GM23338 (cell line): ENCODE data around the gene ASAH2. TPM values are rescaled to one million over a fixed set of nuclear protein-coding genes. Genes with fewer than 3 reads are reported as not detected.

Experiments
- ATAC-seq: fragments of 200-7000 bp; cut with Tn5 transposase; 3 replicates; pipeline ENCODE4 v1.9.1; 2020
- DNase-seq: peaks from one replicate; pipeline ENCODE4 v3.0.0-alpha.2; 2015; ENCODE audit warnings: low spot score
- H2AFZ ChIP-seq: fragments of 200-600 bp; sonication (generic); 2 replicates; pipeline ENCODE4 v1.8.0; 2016; ENCODE audit warnings: antibody characterized with exemption, mild to moderate bottlenecking, moderate library complexity
- H3F3A ChIP-seq: fragments of 200-600 bp; sonication (generic); replicated peaks from 2 replicates; pipeline ENCODE4 v1.8.0; 2017; ENCODE audit warnings: antibody characterized with exemption, mixed run types, low read depth
- H3K27ac ChIP-seq: fragments of 200-600 bp; sonication (generic); 2 replicates; pipeline ENCODE4 v1.6.1; 2016; ENCODE audit warnings: low read depth
- H3K27me3 ChIP-seq: fragments of 200-600 bp; sonication (generic); 2 replicates; pipeline ENCODE4 v1.8.0; 2016; ENCODE audit warnings: mild to moderate bottlenecking, mixed run types, moderate library complexity; ENCODE audit not compliant: insufficient read depth
- H3K36me3 ChIP-seq: fragments of 200-600 bp; sonication (generic); 2 replicates; pipeline ENCODE4 v1.8.0; 2016; ENCODE audit warnings: mild to moderate bottlenecking; ENCODE audit not compliant: insufficient read depth
- H3K4me1 ChIP-seq: fragments of 200-600 bp; sonication (generic); 2 replicates; pipeline ENCODE4 v1.8.0; 2016; ENCODE audit warnings: mild to moderate bottlenecking, moderate library complexity; ENCODE audit not compliant: insufficient read depth
- H3K4me2 ChIP-seq: fragments of 200-600 bp; sonication (generic); 2 replicates; pipeline ENCODE4 v1.7.1; 2017; ENCODE audit warnings: mixed run types
- H3K4me3 ChIP-seq: fragments of 200-600 bp; sonication (generic); 2 replicates; pipeline ENCODE4 v1.6.1; 2016; ENCODE audit warnings: mixed run types
- H3K79me2 ChIP-seq: fragments of 200-600 bp; sonication (generic); replicated peaks from 2 replicates; pipeline ENCODE4 v1.8.0; 2017; ENCODE audit warnings: mild to moderate bottlenecking; ENCODE audit not compliant: insufficient read depth
- H3K9me2 ChIP-seq: fragments of 200-600 bp; sonication (generic); 2 replicates; pipeline ENCODE4 v1.8.0; 2017; ENCODE audit not compliant: insufficient read depth
- H4K20me1 ChIP-seq: fragments of 200-600 bp; sonication (generic); replicated peaks from 2 replicates; pipeline ENCODE4 v1.8.0; 2017; ENCODE audit warnings: mild to moderate bottlenecking; ENCODE audit not compliant: insufficient read depth
- H3K27ac Mint-ChIP-seq: 2 replicates; pipeline ENCODE4 v1.8.0; 2020; ENCODE audit warnings: inconsistent platforms, mild to moderate bottlenecking, moderate library complexity, mixed read lengths
- H3K27me3 Mint-ChIP-seq: 3 replicates; pipeline ENCODE4 v1.8.0; 2022; ENCODE audit warnings: low read depth, mild to moderate bottlenecking, moderate library complexity, mixed read lengths, inconsistent platforms; ENCODE audit not compliant: insufficient read depth, poor library complexity
- H3K36me3 Mint-ChIP-seq: 3 replicates; pipeline ENCODE4 v1.8.0; 2021; ENCODE audit warnings: low read depth, mild to moderate bottlenecking, inconsistent platforms, moderate library complexity, mixed read lengths
- H3K4me1 Mint-ChIP-seq: 3 replicates; pipeline ENCODE4 v1.8.0; 2020; ENCODE audit warnings: mild to moderate bottlenecking, inconsistent platforms, mixed read lengths
- H3K4me3 Mint-ChIP-seq: 3 replicates; pipeline ENCODE4 v1.8.0; 2021; ENCODE audit warnings: moderate library complexity, mild to moderate bottlenecking, inconsistent platforms, mixed read lengths
- H3K9me3 Mint-ChIP-seq: 3 replicates; pipeline ENCODE4 v1.8.0; 2020; ENCODE audit warnings: moderate library complexity, mild to moderate bottlenecking, inconsistent platforms, mixed read lengths
- CREB1 ChIP-seq: fragments of 250-450 bp; sonication (Bioruptor Pico); IDR thresholded peaks from 2 replicates; pipeline ENCODE4 v1.5.0; 2020; ENCODE audit warnings: low read depth, mild to moderate bottlenecking, moderate library complexity
- CTCF ChIP-seq, 2 experiments: fragments of 200-600 bp in 1 of 2; sonication (generic) in 1 of 2; conservative IDR thresholded peaks; 2 replicates each; pipeline versions ENCODE4 v1.5.1 to v1.6.1; 2016 to 2017; ENCODE audit warnings: antibody characterized with exemption in 2 of 2, low read depth in 2 of 2, mild to moderate bottlenecking in 2 of 2, moderate library complexity in 1 of 2
- EZH2 ChIP-seq: fragments of 200-600 bp; sonication (generic); IDR thresholded peaks from one replicate; pipeline ENCODE4 v1.8.0; 2017; ENCODE audit warnings: antibody characterized with exemption, mild to moderate bottlenecking, low read depth; ENCODE audit not compliant: unreplicated experiment
- EZH2phosphoT487 ChIP-seq: fragments of 200-600 bp; sonication (generic); IDR thresholded peaks from one replicate; pipeline ENCODE4 v1.8.1; 2018; ENCODE audit warnings: antibody characterized with exemption; ENCODE audit not compliant: unreplicated experiment
- JUNB ChIP-seq: IDR thresholded peaks from one replicate; pipeline ENCODE4 v1.6.1; 2016; ENCODE audit warnings: antibody characterized with exemption; ENCODE audit not compliant: unreplicated experiment
- NANOG ChIP-seq: IDR thresholded peaks from 2 replicates; pipeline ENCODE4 v1.6.1; 2016; ENCODE audit warnings: antibody characterized with exemption, borderline replicate concordance
- POLR2AphosphoS5 ChIP-seq: IDR thresholded peaks from 2 replicates; pipeline ENCODE4 v1.6.1; 2016; ENCODE audit warnings: antibody characterized with exemption, low read depth
- REST ChIP-seq: IDR thresholded peaks from one replicate; pipeline ENCODE4 v1.6.1; 2018; ENCODE audit warnings: antibody characterized with exemption; ENCODE audit not compliant: unreplicated experiment
- STAT1 ChIP-seq: IDR thresholded peaks from one replicate; pipeline ENCODE4 v1.6.1; 2016; ENCODE audit warnings: antibody characterized with exemption; ENCODE audit not compliant: unreplicated experiment
- ZNF114 ChIP-seq: fragments of 250-450 bp; sonication (Bioruptor Pico); IDR thresholded peaks from 2 replicates; pipeline ENCODE4 v1.5.0; 2020; ENCODE audit warnings: mild to moderate bottlenecking, moderate library complexity
- ZNF331 ChIP-seq: fragments of 250-450 bp; sonication (Bioruptor Pico); IDR thresholded peaks from 2 replicates; pipeline ENCODE4 v1.5.0; 2020; ENCODE audit warnings: low read depth, mild to moderate bottlenecking, moderate library complexity
- polyA plus RNA-seq: library from polyadenylated mRNA; unstranded; fragments of >200 nt; fragmentation: Nextera tagmentation; extraction: Ambion mirVana; gene quantifications from 2 replicates; pipeline ENCODE4 v1.2.1, GENCODE V29; 2016
- total RNA-seq: library from RNA; depleted of rRNA; stranded (reverse); fragments of >200 nt; shearing (Covaris generic); gene quantifications from 2 replicates; pipeline ENCODE4 v1.2.3, GENCODE V29; 2014
- TF ChIP-seq, protein P1 (sequence below): IDR thresholded peaks from 2 replicates; pipeline ENCODE4 v1.6.1; 2016; ENCODE audit warnings: antibody characterized with exemption
- TF ChIP-seq, protein P2 (sequence below): fragments of 250-450 bp; sonication (Bioruptor Pico); IDR thresholded peaks from 2 replicates; pipeline ENCODE4 v1.5.0; 2020; ENCODE audit warnings: mild to moderate bottlenecking, moderate library complexity

The ASAH2 gene
- total and polyA plus RNA-seq, 2 experiments from 2014 or later, result 0.17 to 0.92 TPM

GRCh38 chr10:50244201-50244600 is 7.1 kb downstream of the ASAH2 start:
- no peaks in the 10 kb centered on the region for H3K9me3 Mint-ChIP-seq

More at GRCh38 chr10:50244201-50244600, 7.1 kb downstream of the ASAH2 start:
- H2AFZ ChIP-seq, result no peak overlapping the region
- H3K27me3 ChIP-seq, result no peaks in the 10 kb centered on the region
- Mint-ChIP-seq H3K4me1 (peaks cover 3% of the 10 kb centered on the region; the same call in 2 of the 3 replicates), H3K36me3 (no peaks in the 10 kb centered on the region), H3K4me3 (no peak overlapping the region), H3K27ac (no peak overlapping the region), H3K27me3 (peaks cover 1% of the 10 kb centered on the region)
- H3K4me3 ChIP-seq, result no peak overlapping the region
- H3K36me3 ChIP-seq, result no peaks in the 10 kb centered on the region
- ATAC-seq (no peak), DNase-seq (no peak)
- H3K79me2 ChIP-seq, result no peaks in the 10 kb centered on the region
- H3F3A ChIP-seq, result no peaks in the 10 kb centered on the region
- H3K27ac ChIP-seq, result no peak overlapping the region
- H3K4me2 ChIP-seq, result no peak overlapping the region
- peaks cover 8% of the 10 kb centered on the region; the same call in 1 of the 2 replicates for H3K9me2 ChIP-seq
- TF ChIP-seq POLR2AphosphoS5 (no peak), STAT1 (no peak), EZH2 (no peak), ZNF114 (CRISPR knock-in tag) (no peak), REST (no peak), CTCF (conservative IDR thresholded peaks at IDR 0.05; ENCODE audit: low read depth in 2 of 2) (no peak), CREB1 (no peak), ZNF331 (CRISPR knock-in tag) (no peak), EZH2phosphoT487 (no peak), JUNB (no peak), NANOG (no peak)
- TF ChIP-seq, protein P1, sequence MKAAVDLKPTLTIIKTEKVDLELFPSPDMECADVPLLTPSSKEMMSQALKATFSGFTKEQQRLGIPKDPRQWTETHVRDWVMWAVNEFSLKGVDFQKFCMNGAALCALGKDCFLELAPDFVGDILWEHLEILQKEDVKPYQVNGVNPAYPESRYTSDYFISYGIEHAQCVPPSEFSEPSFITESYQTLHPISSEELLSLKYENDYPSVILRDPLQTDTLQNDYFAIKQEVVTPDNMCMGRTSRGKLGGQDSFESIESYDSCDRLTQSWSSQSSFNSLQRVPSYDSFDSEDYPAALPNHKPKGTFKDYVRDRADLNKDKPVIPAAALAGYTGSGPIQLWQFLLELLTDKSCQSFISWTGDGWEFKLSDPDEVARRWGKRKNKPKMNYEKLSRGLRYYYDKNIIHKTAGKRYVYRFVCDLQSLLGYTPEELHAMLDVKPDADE, result no peak
- TF ChIP-seq, protein P2, sequence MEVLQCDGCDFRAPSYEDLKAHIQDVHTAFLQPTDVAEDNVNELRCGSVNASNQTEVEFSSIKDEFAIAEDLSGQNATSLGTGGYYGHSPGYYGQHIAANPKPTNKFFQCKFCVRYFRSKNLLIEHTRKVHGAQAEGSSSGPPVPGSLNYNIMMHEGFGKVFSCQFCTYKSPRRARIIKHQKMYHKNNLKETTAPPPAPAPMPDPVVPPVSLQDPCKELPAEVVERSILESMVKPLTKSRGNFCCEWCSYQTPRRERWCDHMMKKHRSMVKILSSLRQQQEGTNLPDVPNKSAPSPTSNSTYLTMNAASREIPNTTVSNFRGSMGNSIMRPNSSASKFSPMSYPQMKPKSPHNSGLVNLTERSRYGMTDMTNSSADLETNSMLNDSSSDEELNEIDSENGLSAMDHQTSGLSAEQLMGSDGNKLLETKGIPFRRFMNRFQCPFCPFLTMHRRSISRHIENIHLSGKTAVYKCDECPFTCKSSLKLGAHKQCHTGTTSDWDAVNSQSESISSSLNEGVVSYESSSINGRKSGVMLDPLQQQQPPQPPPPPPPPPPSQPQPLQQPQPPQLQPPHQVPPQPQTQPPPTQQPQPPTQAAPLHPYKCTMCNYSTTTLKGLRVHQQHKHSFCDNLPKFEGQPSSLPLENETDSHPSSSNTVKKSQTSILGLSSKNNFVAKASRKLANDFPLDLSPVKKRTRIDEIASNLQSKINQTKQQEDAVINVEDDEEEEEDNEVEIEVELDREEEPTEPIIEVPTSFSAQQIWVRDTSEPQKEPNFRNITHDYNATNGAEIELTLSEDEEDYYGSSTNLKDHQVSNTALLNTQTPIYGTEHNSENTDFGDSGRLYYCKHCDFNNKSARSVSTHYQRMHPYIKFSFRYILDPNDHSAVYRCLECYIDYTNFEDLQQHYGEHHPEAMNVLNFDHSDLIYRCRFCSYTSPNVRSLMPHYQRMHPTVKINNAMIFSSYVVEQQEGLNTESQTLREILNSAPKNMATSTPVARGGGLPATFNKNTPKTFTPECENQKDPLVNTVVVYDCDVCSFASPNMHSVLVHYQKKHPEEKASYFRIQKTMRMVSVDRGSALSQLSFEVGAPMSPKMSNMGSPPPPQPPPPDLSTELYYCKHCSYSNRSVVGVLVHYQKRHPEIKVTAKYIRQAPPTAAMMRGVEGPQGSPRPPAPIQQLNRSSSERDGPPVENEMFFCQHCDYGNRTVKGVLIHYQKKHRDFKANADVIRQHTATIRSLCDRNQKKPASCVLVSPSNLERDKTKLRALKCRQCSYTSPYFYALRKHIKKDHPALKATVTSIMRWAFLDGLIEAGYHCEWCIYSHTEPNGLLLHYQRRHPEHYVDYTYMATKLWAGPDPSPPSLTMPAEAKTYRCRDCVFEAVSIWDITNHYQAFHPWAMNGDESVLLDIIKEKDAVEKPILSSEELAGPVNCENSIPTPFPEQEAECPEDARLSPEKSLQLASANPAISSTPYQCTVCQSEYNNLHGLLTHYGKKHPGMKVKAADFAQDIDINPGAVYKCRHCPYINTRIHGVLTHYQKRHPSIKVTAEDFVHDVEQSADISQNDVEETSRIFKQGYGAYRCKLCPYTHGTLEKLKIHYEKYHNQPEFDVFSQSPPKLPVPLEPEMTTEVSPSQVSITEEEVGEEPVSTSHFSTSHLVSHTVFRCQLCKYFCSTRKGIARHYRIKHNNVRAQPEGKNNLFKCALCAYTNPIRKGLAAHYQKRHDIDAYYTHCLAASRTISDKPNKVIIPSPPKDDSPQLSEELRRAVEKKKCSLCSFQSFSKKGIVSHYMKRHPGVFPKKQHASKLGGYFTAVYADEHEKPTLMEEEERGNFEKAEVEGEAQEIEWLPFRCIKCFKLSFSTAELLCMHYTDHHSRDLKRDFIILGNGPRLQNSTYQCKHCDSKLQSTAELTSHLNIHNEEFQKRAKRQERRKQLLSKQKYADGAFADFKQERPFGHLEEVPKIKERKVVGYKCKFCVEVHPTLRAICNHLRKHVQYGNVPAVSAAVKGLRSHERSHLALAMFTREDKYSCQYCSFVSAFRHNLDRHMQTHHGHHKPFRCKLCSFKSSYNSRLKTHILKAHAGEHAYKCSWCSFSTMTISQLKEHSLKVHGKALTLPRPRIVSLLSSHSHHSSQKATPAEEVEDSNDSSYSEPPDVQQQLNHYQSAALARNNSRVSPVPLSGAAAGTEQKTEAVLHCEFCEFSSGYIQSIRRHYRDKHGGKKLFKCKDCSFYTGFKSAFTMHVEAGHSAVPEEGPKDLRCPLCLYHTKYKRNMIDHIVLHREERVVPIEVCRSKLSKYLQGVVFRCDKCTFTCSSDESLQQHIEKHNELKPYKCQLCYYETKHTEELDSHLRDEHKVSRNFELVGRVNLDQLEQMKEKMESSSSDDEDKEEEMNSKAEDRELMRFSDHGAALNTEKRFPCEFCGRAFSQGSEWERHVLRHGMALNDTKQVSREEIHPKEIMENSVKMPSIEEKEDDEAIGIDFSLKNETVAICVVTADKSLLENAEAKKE, result no peak
- no peaks in the 10 kb centered on the region for H4K20me1 ChIP-seq
- H3K4me1 ChIP-seq, result no peaks in the 10 kb centered on the region
